Measurements from ENCODE around the gene MACROD2.

DNA sequence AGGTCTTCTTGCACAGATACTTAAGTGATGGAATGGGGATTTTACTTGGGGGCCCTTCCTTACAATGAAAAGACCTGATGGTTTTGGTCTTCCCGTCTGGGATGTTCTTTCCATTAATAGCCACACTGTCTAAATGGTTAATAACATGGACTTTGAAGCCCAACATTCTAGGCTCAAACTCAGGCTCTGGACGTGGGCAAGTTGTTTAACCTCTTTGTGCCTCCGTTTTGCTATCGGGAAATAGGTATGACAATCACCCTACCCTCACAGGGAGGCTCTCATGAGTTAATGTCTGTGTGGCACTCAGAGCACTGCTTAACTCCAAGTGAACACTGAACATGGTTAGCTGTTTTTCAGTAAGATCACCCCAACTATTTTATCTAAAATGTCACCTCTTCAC is 702.8 kb downstream of the MACROD2 start:
- TF ChIP-seq, protein P1, sequence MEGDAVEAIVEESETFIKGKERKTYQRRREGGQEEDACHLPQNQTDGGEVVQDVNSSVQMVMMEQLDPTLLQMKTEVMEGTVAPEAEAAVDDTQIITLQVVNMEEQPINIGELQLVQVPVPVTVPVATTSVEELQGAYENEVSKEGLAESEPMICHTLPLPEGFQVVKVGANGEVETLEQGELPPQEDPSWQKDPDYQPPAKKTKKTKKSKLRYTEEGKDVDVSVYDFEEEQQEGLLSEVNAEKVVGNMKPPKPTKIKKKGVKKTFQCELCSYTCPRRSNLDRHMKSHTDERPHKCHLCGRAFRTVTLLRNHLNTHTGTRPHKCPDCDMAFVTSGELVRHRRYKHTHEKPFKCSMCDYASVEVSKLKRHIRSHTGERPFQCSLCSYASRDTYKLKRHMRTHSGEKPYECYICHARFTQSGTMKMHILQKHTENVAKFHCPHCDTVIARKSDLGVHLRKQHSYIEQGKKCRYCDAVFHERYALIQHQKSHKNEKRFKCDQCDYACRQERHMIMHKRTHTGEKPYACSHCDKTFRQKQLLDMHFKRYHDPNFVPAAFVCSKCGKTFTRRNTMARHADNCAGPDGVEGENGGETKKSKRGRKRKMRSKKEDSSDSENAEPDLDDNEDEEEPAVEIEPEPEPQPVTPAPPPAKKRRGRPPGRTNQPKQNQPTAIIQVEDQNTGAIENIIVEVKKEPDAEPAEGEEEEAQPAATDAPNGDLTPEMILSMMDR (conservative IDR thresholded peaks at IDR 0.05), result no peak
- TF ChIP-seq ZFX (IDR thresholded peaks at IDR 0.05), result no peak
